ENCODE results near the gene ZNF823. TPM values are rescaled to one million over a fixed set of nuclear protein-coding genes. Genes with fewer than 3 reads are reported as not detected.
"Not testable (repeated sequence)": the region's sequence is repeated elsewhere in the genome, so short reads cannot be mapped to it uniquely, and the experiment has no call there.

Gene ZNF823
- total RNA-seq, 1 experiment from 2014 or later, result 7.4 TPM

GRCh38 chr19:11771520-11771919 lies 32.8 kb upstream of the ZNF823 start:
- CTCF ChIA-PET, result not testable (repeated sequence)

GRCh38 chr19:11769995-11770394 lies 31.2 kb upstream of the ZNF823 start:
- no peaks in the 10 kb centered on the region for H4K20me1 ChIP-seq (ENCODE audit: insufficient read depth)
- TF ChIP-seq EZH2 (IDR thresholded peaks at IDR 0.05; ENCODE audit: low read depth) (no peak), CTCF (conservative IDR thresholded peaks at IDR 0.05) (no peak)
- H2AFZ ChIP-seq, result no peak overlapping the region
- BruUV-seq (replicated peaks), result no TSS peak
- H3K4me1 ChIP-seq (replicated peaks; ENCODE audit: insufficient read depth), result peaks cover 9% of the 10 kb centered on the region; the same call in 1 of the 2 replicates
- H3K4me3 ChIP-seq, result no peak overlapping the region
- intact Hi-C loops (cut with micrococcal nuclease; ENCODE audit: unreplicated experiment), result loop anchor here (5.0 kb wide), 1 partner anchor 73 kb away; no protein-coding TSS in a partner anchor
- no peaks in the 10 kb centered on the region; the same call in 1 of the 2 replicates for H3F3A ChIP-seq (ENCODE audit: insufficient read depth, low read depth)
- no peaks in the 10 kb centered on the region for H3K9me2 ChIP-seq (ENCODE audit: insufficient read depth)
- no peaks in the 10 kb centered on the region for H3K9me3 ChIP-seq (ENCODE audit: insufficient read depth, low read depth)
- no peaks in the 10 kb centered on the region for H3K27me3 ChIP-seq (ENCODE audit: insufficient read depth, low read depth)
- POLR2A ChIA-PET (ENCODE audit: unreplicated experiment), result no interaction called here
- no peak overlapping the region for H3K4me2 ChIP-seq
- H3K36me3 ChIP-seq (ENCODE audit: low read depth), result no peaks in the 10 kb centered on the region
- H3K27ac ChIP-seq, result no peak overlapping the region
- CTCF ChIA-PET, result no interaction called here
- DNase-seq, result no peak
- no peaks in the 10 kb centered on the region for H3K79me2 ChIP-seq (ENCODE audit: low read depth)

More at GRCh38 chr19:11771520-11771919, 32.8 kb upstream of the ZNF823 start:
- intact Hi-C loops (cut with micrococcal nuclease; ENCODE audit: unreplicated experiment); H3K9me2 ChIP-seq (ENCODE audit: insufficient read depth); H3K4me2 ChIP-seq; H4K20me1 ChIP-seq (ENCODE audit: insufficient read depth); H3F3A ChIP-seq (ENCODE audit: insufficient read depth, low read depth); POLR2A ChIA-PET (ENCODE audit: unreplicated experiment); H3K9me3 ChIP-seq (ENCODE audit: insufficient read depth, low read depth); H3K4me1 ChIP-seq (replicated peaks; ENCODE audit: insufficient read depth); H3K27me3 ChIP-seq (ENCODE audit: insufficient read depth, low read depth); BruUV-seq (replicated peaks); H3K79me2 ChIP-seq (ENCODE audit: low read depth); DNase-seq; H3K4me3 ChIP-seq; H3K36me3 ChIP-seq (ENCODE audit: low read depth); H3K27ac ChIP-seq; H2AFZ ChIP-seq: not testable (repeated sequence)
- peak; percentile 59 for TF ChIP-seq CTCF (conservative IDR thresholded peaks at IDR 0.05)

GRCh38 chr19:11767633-11768133 lies 28.9 kb upstream of the ZNF823 start:
- ChIA-PET CTCF (no interaction called here), POLR2A (ENCODE audit: unreplicated experiment) (no interaction called here)
- Histone ChIP-seq H3F3A (ENCODE audit: insufficient read depth, low read depth) (no peaks in the 10 kb centered on the region; the same call in 1 of the 2 replicates), H3K36me3 (ENCODE audit: low read depth) (no peaks in the 10 kb centered on the region), H3K4me2 (peak overlapping the region; percentile 78), H3K4me1 (replicated peaks; ENCODE audit: insufficient read depth) (peaks cover 9% of the 10 kb centered on the region; the same call in 1 of the 2 replicates), H4K20me1 (ENCODE audit: insufficient read depth) (no peaks in the 10 kb centered on the region), H3K9me2 (ENCODE audit: insufficient read depth) (no peaks in the 10 kb centered on the region), H3K27me3 (ENCODE audit: insufficient read depth, low read depth) (no peaks in the 10 kb centered on the region), H3K27ac (no peak overlapping the region), H2AFZ (peak overlapping the region; percentile 91), H3K79me2 (ENCODE audit: low read depth) (no peaks in the 10 kb centered on the region), H3K4me3 (peak overlapping the region; percentile 74), H3K9me3 (ENCODE audit: insufficient read depth, low read depth) (no peaks in the 10 kb centered on the region)
- peak in 1 of 2 experiments; percentile 6 for DNase-seq
- intact Hi-C loops (cut with micrococcal nuclease; ENCODE audit: unreplicated experiment), result loop anchor here (5.0 kb wide), 1 partner anchor 70 kb away; no protein-coding TSS in a partner anchor
- BruUV-seq (replicated peaks), result no TSS peak
- TF ChIP-seq EZH2 (IDR thresholded peaks at IDR 0.05; ENCODE audit: low read depth) (no peak), CTCF (conservative IDR thresholded peaks at IDR 0.05) (no peak)
